Hepatocyte (in vitro differentiated cells): ENCODE data around the gene TCF4. TPM values are rescaled to one million over a fixed set of nuclear protein-coding genes. Genes with fewer than 3 reads are reported as not detected.

Experiments
- DNase-seq: peaks from one replicate; pipeline ENCODE4 v3.0.0-alpha.2; 2016; ENCODE audit warnings: low spot score
- H2AFZ ChIP-seq: fragments of 200-600 bp; sonication (generic); 2 replicates; pipeline ENCODE4 v1.6.0; 2016; ENCODE audit warnings: antibody characterized with exemption, mild to moderate bottlenecking
- H3K27ac ChIP-seq: fragments of 200-600 bp; sonication (generic); 2 replicates; pipeline ENCODE4 v1.5.1; 2016; ENCODE audit warnings: mild to moderate bottlenecking
- H3K27me3 ChIP-seq: fragments of 200-600 bp; sonication (generic); 2 replicates; pipeline ENCODE4 v1.6.1; 2016
- H3K36me3 ChIP-seq: fragments of 200-600 bp; sonication (generic); replicated peaks from 2 replicates; pipeline ENCODE4 v1.5.1; 2016; ENCODE audit warnings: low read depth; ENCODE audit not compliant: insufficient read depth
- H3K4me1 ChIP-seq: fragments of 200-600 bp; sonication (generic); 2 replicates; pipeline ENCODE4 v1.5.1; 2016; ENCODE audit warnings: mild to moderate bottlenecking, moderate library complexity; ENCODE audit not compliant: insufficient read depth
- H3K4me2 ChIP-seq: fragments of 200-600 bp; sonication (generic); 2 replicates; pipeline ENCODE4 v1.6.0; 2016
- H3K4me3 ChIP-seq: fragments of 200-600 bp; sonication (generic); 2 replicates; pipeline ENCODE4 v1.5.1; 2016; ENCODE audit warnings: mild to moderate bottlenecking
- H3K79me2 ChIP-seq: fragments of 200-600 bp; sonication (generic); 2 replicates; pipeline ENCODE4 v1.6.0; 2017; ENCODE audit warnings: mild to moderate bottlenecking
- H3K9me2 ChIP-seq: fragments of 200-600 bp; sonication (generic); replicated peaks from 2 replicates; pipeline ENCODE4 v1.6.0; 2017; ENCODE audit warnings: mild to moderate bottlenecking; ENCODE audit not compliant: insufficient read depth
- H3K9me3 ChIP-seq: fragments of 200-600 bp; sonication (generic); 2 replicates; pipeline ENCODE4 v1.5.1; 2016; ENCODE audit warnings: low read depth, mild to moderate bottlenecking
- H4K20me1 ChIP-seq: fragments of 200-600 bp; sonication (generic); 2 replicates; pipeline ENCODE4 v1.6.0; 2016; ENCODE audit warnings: mild to moderate bottlenecking; ENCODE audit not compliant: insufficient read depth, poor library complexity, severe bottlenecking
- CTCF ChIP-seq: fragments of 200-600 bp; sonication (generic); IDR thresholded peaks from 2 replicates; pipeline ENCODE4 v1.5.1; 2016; ENCODE audit warnings: antibody characterized with exemption, mild to moderate bottlenecking; ENCODE audit not compliant: poor library complexity
- EZH2 ChIP-seq: fragments of 200-600 bp; sonication (generic); IDR thresholded peaks from 2 replicates; pipeline ENCODE4 v1.6.1; 2016; ENCODE audit warnings: antibody characterized with exemption, mild to moderate bottlenecking, borderline replicate concordance
- EZH2phosphoT487 ChIP-seq: fragments of 200-600 bp; sonication (generic); IDR thresholded peaks from one replicate; pipeline ENCODE4 v1.6.1; 2018; ENCODE audit warnings: antibody characterized with exemption, mild to moderate bottlenecking, low read depth, moderate library complexity; ENCODE audit not compliant: unreplicated experiment, severe bottlenecking
- WGBS: methylation state at CpG from one replicate; pipeline ENCODE4 v1.1.6; 2016; ENCODE audit warnings: low lambda C conversion rate; ENCODE audit errors: missing lambda C conversion rate; 5-methylcytosine and 5-hydroxymethylcytosine counted together
- polyA plus RNA-seq: library from polyadenylated mRNA; unstranded; fragments of >200 nt; fragmentation: Nextera tagmentation; extraction: Ambion mirVana; gene quantifications from 2 replicates; pipeline ENCODE4 v1.2.1, GENCODE V29; 2016
- total RNA-seq: library from RNA; depleted of rRNA; stranded (reverse); fragments of >200 nt; gene quantifications from 2 replicates; pipeline ENCODE4 v1.2.3, GENCODE V29; 2014

Gene TCF4
- total and polyA plus RNA-seq, 2 experiments from 2014 or later: 40.5 to 65.2 TPM

- WGBS: 81% methylated on average over 3 of the region's 3 CpGs
- H3K4me2 ChIP-seq: no peak overlapping the region
- H3K27ac ChIP-seq: no peak overlapping the region
- DNase-seq: no peak
- H3K9me3 ChIP-seq: no peaks in the 10 kb centered on the region
- H3K36me3 ChIP-seq: no peaks in the 10 kb centered on the region
- no peaks in the 10 kb centered on the region for H3K27me3 ChIP-seq
- no peak overlapping the region for H2AFZ ChIP-seq
- no peaks in the 10 kb centered on the region for H3K9me2 ChIP-seq
- TF ChIP-seq CTCF (no peak), EZH2 (no peak), EZH2phosphoT487 (no peak)
- no peaks in the 10 kb centered on the region for H3K79me2 ChIP-seq
- H3K4me1 ChIP-seq: no peaks in the 10 kb centered on the region
- H3K4me3 ChIP-seq: no peak overlapping the region
- no peaks in the 10 kb centered on the region for H4K20me1 ChIP-seq
These were observed 46.6 kb upstream of the TCF4 start for GRCh38 chr18:55634545-55634944.

DNA sequence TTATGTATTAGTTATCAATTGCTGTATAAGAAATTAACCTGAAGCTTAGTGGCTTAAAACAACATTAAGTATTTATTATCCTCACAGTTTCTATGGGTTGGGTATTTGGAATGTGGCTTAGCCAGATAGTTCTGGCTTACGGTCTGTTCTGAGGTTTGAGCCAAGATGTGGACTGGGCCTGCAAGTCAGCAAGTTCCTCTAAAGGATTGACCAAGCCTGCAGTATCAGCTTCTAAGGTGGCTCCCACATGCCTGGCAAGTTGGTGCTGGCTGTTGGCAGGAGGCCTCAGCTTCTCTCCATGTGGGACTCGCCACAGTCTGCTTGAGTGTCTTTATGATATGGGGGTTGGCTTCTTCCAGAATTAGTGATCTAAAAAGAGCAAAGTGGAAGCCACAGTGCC lies 45.0 kb upstream of the TCF4 start:
- H2AFZ ChIP-seq: no peak overlapping the region

DNA sequence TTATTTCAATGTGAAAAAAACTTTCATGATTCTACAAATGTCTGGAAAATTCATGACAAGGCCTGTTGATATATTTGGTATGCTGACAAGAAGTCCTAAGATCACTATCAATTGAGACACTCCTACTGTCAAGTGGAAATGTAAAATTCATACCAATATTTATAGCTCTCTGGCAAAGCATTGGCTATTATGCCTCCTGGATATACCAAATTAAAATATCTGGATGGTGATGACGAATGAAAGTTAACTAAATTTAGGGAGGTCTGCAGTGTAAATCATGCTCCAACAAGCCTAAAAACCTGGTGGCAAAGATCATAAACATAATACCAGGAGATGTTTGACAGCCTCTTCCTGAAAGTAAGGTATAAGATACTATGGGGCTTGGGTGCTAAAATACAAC lies 41.1 kb upstream of the TCF4 start:
- no peak for DNase-seq
- no peaks in the 10 kb centered on the region for H4K20me1 ChIP-seq
- no peak overlapping the region for H3K27ac ChIP-seq
- no peak overlapping the region for H2AFZ ChIP-seq
- 85% methylated on average over 1 of the region's 1 CpG for WGBS
- H3K79me2 ChIP-seq: no peaks in the 10 kb centered on the region
- no peaks in the 10 kb centered on the region for H3K4me1 ChIP-seq
- no peaks in the 10 kb centered on the region for H3K9me2 ChIP-seq
- TF ChIP-seq CTCF (no peak), EZH2 (no peak), EZH2phosphoT487 (no peak)
- no peaks in the 10 kb centered on the region for H3K27me3 ChIP-seq
- H3K4me2 ChIP-seq: no peak overlapping the region
- H3K4me3 ChIP-seq: no peak overlapping the region
- no peaks in the 10 kb centered on the region for H3K36me3 ChIP-seq
- no peaks in the 10 kb centered on the region for H3K9me3 ChIP-seq

More for the DNA sequence above, 45.0 kb upstream of the TCF4 start:
- DNase-seq: no peak
- Histone ChIP-seq H3K4me3 (no peak overlapping the region), H3K4me2 (no peak overlapping the region), H3K27ac (no peak overlapping the region), H3K36me3 (no peaks in the 10 kb centered on the region), H3K27me3 (no peaks in the 10 kb centered on the region), H3K9me2 (no peaks in the 10 kb centered on the region), H3K9me3 (no peaks in the 10 kb centered on the region), H4K20me1 (no peaks in the 10 kb centered on the region), H3K4me1 (no peaks in the 10 kb centered on the region), H3K79me2 (no peaks in the 10 kb centered on the region)
- no peak for TF ChIP-seq CTCF
- TF ChIP-seq EZH2: no peak
- TF ChIP-seq EZH2phosphoT487: no peak
- WGBS: 81% methylated on average over 2 of the region's 2 CpGs

GRCh38 chr18:55627007-55627406 lies 39.0 kb upstream of the TCF4 start:
- WGBS: 96% methylated on average over 1 of the region's 1 CpG
- DNase-seq: no peak
- H3K4me3 ChIP-seq: no peak overlapping the region
- no peaks in the 10 kb centered on the region for H3K4me1 ChIP-seq
- no peaks in the 10 kb centered on the region for H4K20me1 ChIP-seq
- TF ChIP-seq EZH2phosphoT487: no peak
- TF ChIP-seq EZH2: no peak
- TF ChIP-seq CTCF: no peak
- no peaks in the 10 kb centered on the region for H3K9me2 ChIP-seq
- H3K36me3 ChIP-seq: no peaks in the 10 kb centered on the region
- H3K4me2 ChIP-seq: no peak overlapping the region
- no peak overlapping the region for H2AFZ ChIP-seq
- H3K27ac ChIP-seq: no peak overlapping the region
- H3K9me3 ChIP-seq: no peaks in the 10 kb centered on the region
- H3K79me2 ChIP-seq: no peaks in the 10 kb centered on the region
- no peaks in the 10 kb centered on the region for H3K27me3 ChIP-seq
